HepG2 (cell line): ENCODE data around the gene RBM5. TPM values are rescaled to one million over a fixed set of nuclear protein-coding genes. Genes with fewer than 3 reads are reported as not detected.

Source experiments
- ATAC-seq: fragments of 200-7000 bp; cut with Tn5 transposase; 3 replicates; pipeline ENCODE4 v1.9.1; 2020; ENCODE audit warnings: mild to moderate bottlenecking, moderate library complexity
- BruUV-seq: library from RNA; stranded (reverse); fragments of 400-500 nt; replicated peaks from 2 replicates; lab custom pipeline; 2021; lab: Mats Ljungman, UMichigan
- CTCF ChIA-PET: fragments of 300-600 bp; formaldehyde crosslinking; extraction: SDS; loops from one replicate; lab custom pipeline; 2021; ENCODE audit warnings: low total read pairs, inconsistent platforms, low intra/inter-chr PET ratio; lab: Yijun Ruan, JAX
- POLR2A ChIA-PET: fragments of 350-600 bp; sonication (Branson Sonifier 250); formaldehyde crosslinking; loops from one replicate; lab custom pipeline; 2020; ENCODE audit warnings: antibody characterized with exemption, inconsistent platforms; lab: Yijun Ruan, JAX
- DNase-seq: peaks from one replicate; pipeline ENCODE4 v3.0.0-alpha.2; 2015; ENCODE audit warnings: low spot score
- FAIRE-seq: peaks from 3 replicates; lab custom pipeline; 2011; peaks lifted over from hg19 to GRCh38; lab: Jason Lieb, UNC
- H2AFZ ChIP-seq: one replicate; pipeline ENCODE4 v1.6.1; 2011; ENCODE audit warnings: low read length, inconsistent platforms
- H3K27ac ChIP-seq: fragments of 300-600 bp; 3 replicates; pipeline ENCODE4 v1.8.0; 2011; ENCODE audit warnings: mixed run types, mild to moderate bottlenecking, mixed read lengths, low read length, inconsistent platforms; ENCODE audit not compliant: insufficient read depth; ENCODE audit errors: extremely low read length
- H3K27me3 ChIP-seq, 2 experiments: fragments of 200-600 bp in 1 of 2; 2 replicates in 1 of 2; 3 replicates in 1 of 2; pipeline versions ENCODE4 v1.6.0 to v1.8.0; 2011; ENCODE audit warnings: low read length in 2 of 2, mild to moderate bottlenecking in 2 of 2, moderate library complexity in 2 of 2, inconsistent platforms in 1 of 2; ENCODE audit not compliant: insufficient read depth in 2 of 2, control insufficient read depth in 1 of 2
- H3K36me3 ChIP-seq, 2 experiments: fragments of 200-600 bp in 1 of 2; replicated peaks in 1 of 2; 2 replicates in 1 of 2; 3 replicates in 1 of 2; pipeline versions ENCODE4 v1.5.1 to v1.8.0; 2011; ENCODE audit warnings: low read length in 2 of 2, inconsistent platforms in 1 of 2; ENCODE audit not compliant: insufficient read depth in 2 of 2, control insufficient read depth in 1 of 2
- H3K4me1 ChIP-seq: 2 replicates; pipeline ENCODE4 v1.5.1; 2012; ENCODE audit warnings: low read length, inconsistent platforms; ENCODE audit not compliant: insufficient read depth
- H3K4me2 ChIP-seq: 2 replicates; pipeline ENCODE4 v1.6.0; 2011; ENCODE audit warnings: low read depth, low read length, inconsistent platforms
- H3K4me3 ChIP-seq, 3 experiments: fragments of 200-600 bp in 1 of 3; sonication (generic), shearing (Covaris generic) in 1 of 3; replicated peaks in 1 of 3; 2 replicates each; pipeline ENCODE4 v1.5.1; 2011 to 2016; ENCODE audit warnings: low read length in 3 of 3, inconsistent platforms in 2 of 3, low read depth in 2 of 3, mild to moderate bottlenecking in 2 of 3, control low read depth in 1 of 3, mixed read lengths in 1 of 3; ENCODE audit not compliant: insufficient read depth in 1 of 3
- H3K79me2 ChIP-seq: one replicate; pipeline ENCODE4 v1.6.1; 2011; ENCODE audit warnings: low read length, inconsistent platforms; ENCODE audit not compliant: insufficient read depth
- H3K9ac ChIP-seq: 2 replicates; pipeline ENCODE4 v1.6.0; 2011; ENCODE audit warnings: mild to moderate bottlenecking, low read depth, low read length, inconsistent platforms; ENCODE audit not compliant: insufficient read depth
- H3K9me3 ChIP-seq: 2 replicates; pipeline ENCODE4 v1.5.1; 2012; ENCODE audit warnings: mild to moderate bottlenecking, low read length
- H4K20me1 ChIP-seq: 2 replicates; pipeline ENCODE4 v1.6.0; 2011; ENCODE audit warnings: inconsistent platforms, mild to moderate bottlenecking, low read length, moderate library complexity; ENCODE audit not compliant: insufficient read depth
- ARNT ChIP-seq: fragments of 450-650 bp; IDR thresholded peaks from 2 replicates; pipeline ENCODE4 v1.6.1; 2017
- FOXO4 ChIP-seq: sonication (generic); formaldehyde crosslinking; conservative IDR thresholded peaks from 2 replicates; pipeline ENCODE4 v1.8.1; 2023; ENCODE audit warnings: missing genetic modification reagents
- ZHX2 ChIP-seq, 2 experiments: sonication (generic) in 1 of 2; formaldehyde crosslinking in 1 of 2; IDR thresholded peaks; 2 replicates each; pipeline versions ENCODE4 v1.6.1 to v1.9.0; 2014 to 2022; ENCODE audit warnings: antibody characterized with exemption in 1 of 2, borderline replicate concordance in 1 of 2, inconsistent platforms in 1 of 2, low read depth in 1 of 2, missing genetic modification reagents in 1 of 2
- ZNF768 ChIP-seq: sonication (generic); formaldehyde crosslinking; IDR thresholded peaks from 2 replicates; pipeline ENCODE4 v1.4.0; 2020; ENCODE audit warnings: missing genetic modification reagents
- WGBS: methylation state at CpG from one replicate; pipeline ENCODE4 v1.1.6; 2017; ENCODE audit warnings: low lambda C conversion rate; 5-methylcytosine and 5-hydroxymethylcytosine counted together
- in situ Hi-C: cut with HindIII; loops from 2 replicates; pipeline ENCODE4 v1.10.0; 2017; ENCODE audit warnings: low pct_unique_long_range_greater_than_20kb; ENCODE audit not compliant: extremely low pct_ligation_motif_present
- intact Hi-C: fragments of 100-400 bp; cut with micrococcal nuclease; formaldehyde crosslinking; loops from one replicate; pipeline ENCODE4 v1.10.0; 2022; ENCODE audit not compliant: unreplicated experiment
- polyA plus RNA-seq, 8 experiments: library from polyadenylated mRNA; depleted of rRNA in 3 of 8; stranded (reverse) in 7 of 8; unstranded in 1 of 8; fragments of >200 nt; fragmentation: Illumina TruSeq in 4 of 8; extraction: Trizol in 4 of 8; gene quantifications; 2 replicates each; pipeline versions ENCODE4 v1.2.1 to v1.2.3, GENCODE V29; 2011 to 2016; ENCODE audit warnings: low read depth in 4 of 8, missing spikeins in 1 of 8, mixed read lengths in 1 of 8; ENCODE audit not compliant: insufficient read depth in 1 of 8
- total RNA-seq, 5 experiments: library from RNA; depleted of rRNA; stranded (reverse); fragments of >200 nt; fragmentation: Illumina TruSeq; extraction: Trizol; gene quantifications; 2 replicates each; pipeline ENCODE4 v1.2.3, GENCODE V29; 2016; ENCODE audit warnings: low read depth in 1 of 5

RBM5 gene
- total and polyA plus RNA-seq, 2 of the 13 experiments (the other 11 are each of a cell fraction or from before 2014, with no cell fraction given), result 106 to 204 TPM

GRCh38 chr3:50164481-50164880 lies 75.8 kb downstream of the RBM5 start:
- Histone ChIP-seq H3K9ac (no peak overlapping the region), H3K9me3 (no peaks in the 10 kb centered on the region), H3K27me3 (no peaks in the 10 kb centered on the region)
- no peak for ATAC-seq
- in situ Hi-C loops, result no loop called here
- intact Hi-C loops, result no loop called here
- no peak for FAIRE-seq
- WGBS, result 33% methylated on average over 1 of the region's 1 CpG
- TF ChIP-seq ZHX2 (IDR thresholded peaks at IDR 0.05; ENCODE audit: low read depth), result no peak
- TF ChIP-seq ZHX2 (CRISPR knock-in tag; IDR thresholded peaks at IDR 0.05; ENCODE audit: borderline replicate concordance), result no peak
- 0 out of 2 replicates have a peak, but pooled peaks have one; percentile 42 for TF ChIP-seq FOXO4 (CRISPR knock-in tag)
- no peak for TF ChIP-seq ARNT
- TF ChIP-seq ZNF768 (CRISPR knock-in tag), result peak; percentile 97
- TF ChIP-seq, all 625 proteins: peak for 2
- Histone ChIP-seq H3K4me2 (no peak overlapping the region), H3K79me2 (peaks cover 5% of the 10 kb centered on the region), H3K36me3 (peaks cover 0 to 13% of the 10 kb centered on the region in 2 experiments; a peak in 1 of 5 replicates), H4K20me1 (no peaks in the 10 kb centered on the region), H2AFZ (no peak overlapping the region), H3K4me3 (no peak overlapping the region), H3K4me1 (peaks cover 78% of the 10 kb centered on the region), H3K27ac (no peak overlapping the region)
- no TSS peak for BruUV-seq
- ChIA-PET POLR2A (interaction anchor here (0.8 to 1.9 kb wide), 2 partner anchors 15 to 31 kb away, joined by 3 to 5 read pairs; no protein-coding TSS in a partner anchor), CTCF (no interaction called here)
- DNase-seq, result no peak
